MCF 10A (cell line): Measurements from ENCODE around the gene CACNA1C. TPM values are rescaled to one million over a fixed set of nuclear protein-coding genes. Genes with fewer than 3 reads are reported as not detected.

Experiments used
- BruUV-seq: library from RNA; stranded (reverse); fragments of 400-500 nt; replicated peaks from 2 replicates; lab custom pipeline; 2021; lab: Mats Ljungman, UMichigan
- CTCF ChIA-PET: fragments of 300-600 bp; sonication (Branson Sonifier 250); formaldehyde crosslinking; extraction: SDS; loops from one replicate; lab custom pipeline; 2021; ENCODE audit warnings: antibody characterized with exemption, inconsistent platforms; lab: Yijun Ruan, JAX
- POLR2A ChIA-PET: fragments of 300-600, 350-650 bp; sonication (Branson Sonifier 250); formaldehyde crosslinking; extraction: SDS; loops from one replicate; lab custom pipeline; 2020; ENCODE audit warnings: antibody characterized with exemption, inconsistent platforms; lab: Yijun Ruan, JAX
- DNase-seq: peaks from one replicate; pipeline ENCODE4 v3.0.0-alpha.2; 2018; ENCODE audit not compliant: unreplicated experiment
- H3K27ac Mint-ChIP-seq: one replicate; pipeline ENCODE4 v1.8.0; 2022; ENCODE audit warnings: mild to moderate bottlenecking, low read depth, mixed read lengths; ENCODE audit not compliant: unreplicated experiment
- H3K27me3 Mint-ChIP-seq: one replicate; pipeline ENCODE4 v1.8.0; 2022; ENCODE audit warnings: mixed read lengths; ENCODE audit not compliant: insufficient read depth, unreplicated experiment
- H3K36me3 Mint-ChIP-seq: one replicate; pipeline ENCODE4 v1.8.0; 2022; ENCODE audit warnings: mild to moderate bottlenecking, moderate library complexity, mixed read lengths; ENCODE audit not compliant: insufficient read depth, unreplicated experiment
- H3K4me1 Mint-ChIP-seq: one replicate; pipeline ENCODE4 v1.8.0; 2022; ENCODE audit warnings: mixed read lengths; ENCODE audit not compliant: insufficient read depth, unreplicated experiment
- H3K4me3 Mint-ChIP-seq: one replicate; pipeline ENCODE4 v1.8.0; 2022; ENCODE audit warnings: mild to moderate bottlenecking, moderate library complexity, mixed read lengths; ENCODE audit not compliant: unreplicated experiment
- H3K9me3 Mint-ChIP-seq: one replicate; pipeline ENCODE4 v1.8.0; 2022; ENCODE audit warnings: mixed read lengths; ENCODE audit not compliant: unreplicated experiment
- CTCF ChIP-seq: fragments of 200-600 bp; IDR thresholded peaks from one replicate; pipeline ENCODE4 v1.8.0; 2022; ENCODE audit warnings: antibody characterized with exemption, mild to moderate bottlenecking; ENCODE audit not compliant: unreplicated experiment
- intact Hi-C: fragments of 100-400 bp; cut with micrococcal nuclease; formaldehyde crosslinking; loops from 2 replicates; pipeline ENCODE4 v1.14.1; 2022
- total RNA-seq: library from RNA; stranded (reverse); gene quantifications from 2 replicates; pipeline ENCODE4 v1.2.3, GENCODE V29; 2022

CACNA1C gene
- total RNA-seq, 1 experiment from 2014 or later: not detected

- Mint-ChIP-seq H3K27ac (no peak overlapping the region), H3K9me3 (no peaks in the 10 kb centered on the region), H3K4me3 (no peak overlapping the region), H3K36me3 (no peaks in the 10 kb centered on the region), H3K27me3 (no peaks in the 10 kb centered on the region), H3K4me1 (peaks cover 24% of the 10 kb centered on the region)
- TF ChIP-seq CTCF: no peak
- POLR2A ChIA-PET: no interaction called here
- BruUV-seq: no TSS peak
- intact Hi-C loops: loop anchor here (5.0 kb wide), 1 partner anchor 40 kb away; no protein-coding TSS in a partner anchor
- CTCF ChIA-PET: interaction anchor here (0.6 kb wide), 2 partner anchors 23 to 141 kb away, joined by 3 to 4 read pairs; no protein-coding TSS in a partner anchor
- DNase-seq: no peak
Observed at GRCh38 chr12:2297658-2298057, 244.9 kb downstream of the CACNA1C start.

GRCh38 chr12:2298556-2299200, 245.9 kb downstream of the CACNA1C start:
- ChIA-PET CTCF (interaction anchor here (2.3 kb wide), 1 partner anchor 8 kb away, joined by 15 read pairs; no protein-coding TSS in a partner anchor), POLR2A (no interaction called here)
- DNase-seq: no peak
- H3K27ac Mint-ChIP-seq: no peak overlapping the region
- no peaks in the 10 kb centered on the region for H3K36me3 Mint-ChIP-seq
- no TSS peak for BruUV-seq
- no peak for TF ChIP-seq CTCF
- intact Hi-C loops: loop anchor here (5.0 kb wide), 1 partner anchor 39 kb away; no protein-coding TSS in a partner anchor
- no peaks in the 10 kb centered on the region for H3K9me3 Mint-ChIP-seq
- no peaks in the 10 kb centered on the region for H3K27me3 Mint-ChIP-seq
- no peak overlapping the region for H3K4me3 Mint-ChIP-seq
- H3K4me1 Mint-ChIP-seq: peaks cover 24% of the 10 kb centered on the region

GRCh38 chr12:2299206-2299605, 246.4 kb downstream of the CACNA1C start:
- intact Hi-C loops: loop anchor here (5.0 kb wide), 1 partner anchor 38 kb away; no protein-coding TSS in a partner anchor
- POLR2A ChIA-PET: no interaction called here
- Mint-ChIP-seq H3K9me3 (no peaks in the 10 kb centered on the region), H3K4me3 (no peak overlapping the region), H3K36me3 (no peaks in the 10 kb centered on the region), H3K27me3 (no peaks in the 10 kb centered on the region), H3K4me1 (peaks cover 20% of the 10 kb centered on the region), H3K27ac (no peak overlapping the region)
- no TSS peak for BruUV-seq
- DNase-seq: no peak
- CTCF ChIA-PET: interaction anchor here (2.3 kb wide), 1 partner anchor 8 kb away, joined by 15 read pairs; no protein-coding TSS in a partner anchor
- TF ChIP-seq CTCF: no peak

- intact Hi-C loops: no loop called here
- no TSS peak for BruUV-seq
- ChIA-PET CTCF (interaction anchor here (0.6 to 2.3 kb wide), 8 partner anchors 9 to 316 kb away, joined by 3 to 15 read pairs (median 4); no protein-coding TSS in a partner anchor), POLR2A (no interaction called here)
- no peak for TF ChIP-seq CTCF
- no peak for DNase-seq
- Mint-ChIP-seq H3K27me3 (no peaks in the 10 kb centered on the region), H3K27ac (no peak overlapping the region), H3K9me3 (no peaks in the 10 kb centered on the region), H3K4me1 (peaks cover 11% of the 10 kb centered on the region), H3K36me3 (no peaks in the 10 kb centered on the region), H3K4me3 (no peak overlapping the region)
Observed at GRCh38 chr12:2300168-2300567, 247.4 kb downstream of the CACNA1C start.
